HCT116 (cell line): ENCODE data around the gene CBLB. TPM values are rescaled to one million over a fixed set of nuclear protein-coding genes. Genes with fewer than 3 reads are reported as not detected.

Experiments used
- ATAC-seq: fragments of 200-7000 bp; cut with Tn5 transposase; 2 replicates; pipeline ENCODE4 v1.9.1; 2020; ENCODE audit warnings: mild to moderate bottlenecking, moderate library complexity
- BruUV-seq: library from RNA; stranded (reverse); fragments of 400-500 nt; replicated peaks from 2 replicates; lab custom pipeline; 2021; lab: Mats Ljungman, UMichigan
- CTCF ChIA-PET: fragments of 300-600 bp; sonication (Branson Sonifier 250); formaldehyde crosslinking; loops from one replicate; lab custom pipeline; 2021; ENCODE audit warnings: antibody characterized with exemption; lab: Charles Lee
- POLR2A ChIA-PET: fragments of 300-600, 350-600 bp; sonication (Branson Sonifier 250); formaldehyde crosslinking; loops from one replicate; lab custom pipeline; 2021; ENCODE audit warnings: antibody characterized with exemption; lab: Charles Lee
- RAD21 ChIA-PET, 2 experiments: fragments of 300-600 bp; sonication (Branson Sonifier 250); formaldehyde crosslinking; loops; one replicate each; lab custom pipeline; 2023; ENCODE audit warnings: low total read pairs in 2 of 2; ENCODE audit not compliant: uncharacterized antibody in 2 of 2, unreplicated experiment in 2 of 2, low non-redundant PET in 1 of 2; lab: Charles Lee
- DNase-seq: peaks from one replicate; pipeline ENCODE4 v3.0.0-alpha.2; 2010; ENCODE audit warnings: low read depth, low spot score
- H2AFZ ChIP-seq: fragments of 200-600 bp; shearing (Covaris generic), sonication (generic); 2 replicates; pipeline ENCODE4 v1.6.1; 2017; ENCODE audit warnings: low read depth, mixed run types, mixed read lengths, antibody characterized with exemption, low read length; ENCODE audit not compliant: poor library complexity, severe bottlenecking
- H3K27ac ChIP-seq: 2 replicates; pipeline ENCODE4 v1.5.1; 2012; ENCODE audit warnings: low read depth, low read length
- H3K27me3 ChIP-seq: fragments of 200-600 bp; sonication (generic); 2 replicates; pipeline ENCODE4 v1.6.1; 2016; ENCODE audit warnings: mixed run types, low read length, mixed read lengths; ENCODE audit not compliant: insufficient read depth
- H3K36me3 ChIP-seq, 2 experiments: fragments of 200-500 bp in 1 of 2; fragments of 200-600 bp in 1 of 2; sonication (Bioruptor generic) in 1 of 2; sonication (generic) in 1 of 2; 2 replicates each; pipeline versions ENCODE4 v1.5.1 to v1.6.1; 2014 to 2016; ENCODE audit warnings: low read length in 2 of 2, inconsistent platforms in 1 of 2, mixed read lengths in 1 of 2, mixed run types in 1 of 2; ENCODE audit not compliant: insufficient read depth in 2 of 2, control insufficient read depth in 1 of 2
- H3K4me1 ChIP-seq, 2 experiments: fragments of 200-600 bp in 1 of 2; sonication (generic) in 1 of 2; 2 replicates each; pipeline versions ENCODE4 v1.5.1 to v1.6.1; 2012 to 2017; ENCODE audit warnings: low read length in 2 of 2, inconsistent platforms in 1 of 2, mild to moderate bottlenecking in 1 of 2, mixed read lengths in 1 of 2, mixed run types in 1 of 2, moderate library complexity in 1 of 2; ENCODE audit not compliant: insufficient read depth in 2 of 2, control insufficient read depth in 1 of 2
- H3K4me2 ChIP-seq: fragments of 200-600 bp; sonication (generic); 2 replicates; pipeline ENCODE4 v1.6.1; 2017; ENCODE audit warnings: mixed run types, low read length, mixed read lengths
- H3K4me3 ChIP-seq, 2 experiments: fragments of 200-600 bp in 1 of 2; sonication (generic) in 1 of 2; replicated peaks in 1 of 2; 2 replicates each; pipeline ENCODE4 v1.5.1; 2011 to 2016; ENCODE audit warnings: low read length in 2 of 2, control low read depth in 1 of 2, low read depth in 1 of 2, mild to moderate bottlenecking in 1 of 2, mixed read lengths in 1 of 2, mixed run types in 1 of 2
- H3K79me2 ChIP-seq: fragments of 200-600 bp; sonication (generic); 2 replicates; pipeline ENCODE4 v1.6.1; 2017; ENCODE audit warnings: mild to moderate bottlenecking, mixed run types, low read length, moderate library complexity, mixed read lengths; ENCODE audit not compliant: insufficient read depth
- H3K9ac ChIP-seq: fragments of 200-600 bp; sonication (generic); 2 replicates; pipeline ENCODE4 v1.6.1; 2016; ENCODE audit warnings: low read length, mixed read lengths
- H3K9me2 ChIP-seq: fragments of 200-600 bp; sonication (generic), shearing (Covaris generic); 2 replicates; pipeline ENCODE4 v1.6.1; 2017; ENCODE audit warnings: mixed run types, mild to moderate bottlenecking, moderate library complexity; ENCODE audit not compliant: insufficient read depth
- H3K9me3 ChIP-seq, 2 experiments: fragments of 200-500 bp in 1 of 2; fragments of 200-600 bp in 1 of 2; sonication (Bioruptor generic) in 1 of 2; sonication (generic) in 1 of 2; 2 replicates each; pipeline ENCODE4 v1.6.1; 2014 to 2017; ENCODE audit warnings: low read length in 2 of 2, mixed read lengths in 2 of 2, inconsistent platforms in 1 of 2, low read depth in 1 of 2, mild to moderate bottlenecking in 1 of 2, mixed run types in 1 of 2, moderate library complexity in 1 of 2; ENCODE audit not compliant: control insufficient read depth in 1 of 2, insufficient read depth in 1 of 2
- H4K20me1 ChIP-seq: fragments of 200-600 bp; sonication (generic), shearing (Covaris generic); 2 replicates; pipeline ENCODE4 v1.6.1; 2017; ENCODE audit warnings: mixed run types, mild to moderate bottlenecking, moderate library complexity; ENCODE audit not compliant: insufficient read depth
- EGR1 ChIP-seq: IDR thresholded peaks from 2 replicates; pipeline ENCODE4 v1.6.1; 2012; ENCODE audit warnings: low read depth
- ELF1 ChIP-seq: IDR thresholded peaks from 2 replicates; pipeline ENCODE4 v1.6.1; 2012; ENCODE audit warnings: low read depth, borderline replicate concordance
- JUND ChIP-seq: IDR thresholded peaks from 2 replicates; pipeline ENCODE4 v1.6.1; 2012
- POLR2A ChIP-seq: IDR thresholded peaks from 2 replicates; pipeline ENCODE4 v1.7.0; 2011; ENCODE audit warnings: borderline replicate concordance; ENCODE audit not compliant: insufficient read depth, insufficient read length; ENCODE audit errors: extremely low read depth
- POLR2AphosphoS5 ChIP-seq: IDR thresholded peaks from 2 replicates; pipeline ENCODE4 v1.6.1; 2011; ENCODE audit warnings: mild to moderate bottlenecking, low read depth, low read length, moderate library complexity
- SIN3A ChIP-seq: IDR thresholded peaks from 2 replicates; pipeline ENCODE4 v1.6.1; 2012; ENCODE audit warnings: low read depth
- SP1 ChIP-seq: IDR thresholded peaks from 2 replicates; pipeline ENCODE4 v1.6.1; 2012; ENCODE audit warnings: low read depth
- ZFX ChIP-seq: fragments of 450-650 bp; IDR thresholded peaks from 2 replicates; pipeline ENCODE4 v1.6.1; 2017
- ZNF274 ChIP-seq: fragments of 200-500 bp; sonication (Bioruptor generic); IDR thresholded peaks from 2 replicates; pipeline ENCODE4 v1.6.1; 2014; ENCODE audit warnings: mild to moderate bottlenecking, low read depth, low read length, inconsistent platforms
- intact Hi-C: fragments of 100-400 bp; cut with micrococcal nuclease; formaldehyde crosslinking; loops from 2 replicates; pipeline ENCODE4 v1.10.0; 2022
- total RNA-seq: library from RNA; stranded (reverse); gene quantifications from one replicate; pipeline ENCODE4 v1.2.1, GENCODE V29; 2021; ENCODE audit not compliant: unreplicated experiment
- TF ChIP-seq, protein P1 (sequence below), 3 experiments: fragments of 200-600 bp in 1 of 3; sonication (generic) in 1 of 3; IDR thresholded peaks in 2 of 3; conservative IDR thresholded peaks in 1 of 3; 2 replicates each; pipeline ENCODE4 v1.5.1; 2012 to 2017; ENCODE audit warnings: low read depth in 2 of 3, low read length in 2 of 3, antibody characterized with exemption in 1 of 3, borderline replicate concordance in 1 of 3, control low read depth in 1 of 3, mild to moderate bottlenecking in 1 of 3, mixed read lengths in 1 of 3, mixed run types in 1 of 3, moderate library complexity in 1 of 3; ENCODE audit not compliant: insufficient read depth in 1 of 3

Gene CBLB
- total RNA-seq, 1 experiment from 2014 or later, result 10.4 TPM

DNA sequence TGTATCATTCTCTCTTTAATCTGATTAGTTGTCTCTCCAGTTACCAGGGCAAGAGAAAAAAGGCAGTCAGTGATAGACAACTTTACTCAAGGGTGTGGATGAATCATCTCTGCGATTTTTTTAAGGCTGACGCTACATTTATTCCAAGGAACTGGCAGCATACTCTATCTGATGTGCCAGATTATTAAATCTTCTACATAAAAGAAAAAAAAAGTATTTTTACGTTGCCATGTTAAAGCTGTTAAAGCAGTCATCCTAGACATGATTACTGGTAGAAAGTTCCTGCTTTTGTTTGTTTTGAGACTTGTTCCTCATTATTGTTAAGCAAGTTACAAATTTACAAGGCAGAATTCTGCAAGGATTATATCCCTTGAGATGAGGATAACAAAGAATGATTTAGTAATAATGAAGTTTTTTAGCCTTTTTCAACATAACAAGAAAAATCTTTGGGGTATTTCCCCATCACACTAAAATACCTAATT, 121.7 kb downstream of the CBLB start:
- intact Hi-C loops, result no loop called here
- H3K4me3 ChIP-seq, result no peak overlapping the region

More for the DNA sequence above, 121.7 kb downstream of the CBLB start:
- Histone ChIP-seq H3K9me3 (no peaks in the 10 kb centered on the region), H2AFZ (no peak overlapping the region), H3K9ac (no peak overlapping the region), H4K20me1 (no peaks in the 10 kb centered on the region), H3K4me2 (no peak overlapping the region), H3K27ac (no peak overlapping the region), H3K4me1 (no peaks in the 10 kb centered on the region), H3K27me3 (no peaks in the 10 kb centered on the region), H3K9me2 (no peaks in the 10 kb centered on the region), H3K79me2 (no peaks in the 10 kb centered on the region), H3K36me3 (no peaks in the 10 kb centered on the region)
- RAD21 ChIA-PET, result no interaction called here
- no peak for DNase-seq
- no peak for ATAC-seq
- BruUV-seq, result no TSS peak
- CTCF ChIA-PET, result no interaction called here
- POLR2A ChIA-PET, result no interaction called here
- TF ChIP-seq, protein P1, sequence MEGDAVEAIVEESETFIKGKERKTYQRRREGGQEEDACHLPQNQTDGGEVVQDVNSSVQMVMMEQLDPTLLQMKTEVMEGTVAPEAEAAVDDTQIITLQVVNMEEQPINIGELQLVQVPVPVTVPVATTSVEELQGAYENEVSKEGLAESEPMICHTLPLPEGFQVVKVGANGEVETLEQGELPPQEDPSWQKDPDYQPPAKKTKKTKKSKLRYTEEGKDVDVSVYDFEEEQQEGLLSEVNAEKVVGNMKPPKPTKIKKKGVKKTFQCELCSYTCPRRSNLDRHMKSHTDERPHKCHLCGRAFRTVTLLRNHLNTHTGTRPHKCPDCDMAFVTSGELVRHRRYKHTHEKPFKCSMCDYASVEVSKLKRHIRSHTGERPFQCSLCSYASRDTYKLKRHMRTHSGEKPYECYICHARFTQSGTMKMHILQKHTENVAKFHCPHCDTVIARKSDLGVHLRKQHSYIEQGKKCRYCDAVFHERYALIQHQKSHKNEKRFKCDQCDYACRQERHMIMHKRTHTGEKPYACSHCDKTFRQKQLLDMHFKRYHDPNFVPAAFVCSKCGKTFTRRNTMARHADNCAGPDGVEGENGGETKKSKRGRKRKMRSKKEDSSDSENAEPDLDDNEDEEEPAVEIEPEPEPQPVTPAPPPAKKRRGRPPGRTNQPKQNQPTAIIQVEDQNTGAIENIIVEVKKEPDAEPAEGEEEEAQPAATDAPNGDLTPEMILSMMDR (IDR thresholded peaks at IDR 0.05 in 2 of 3, conservative IDR thresholded peaks at IDR 0.05 in 1 of 3; ENCODE audit: borderline replicate concordance in 1 of 3, insufficient read depth in 1 of 3, low read depth in 2 of 3, low read length in 2 of 3), result no peak
- TF ChIP-seq POLR2A (no peak), SP1 (no peak), ZNF274 (no peak), EGR1 (no peak), SIN3A (no peak), ZFX (no peak), ELF1 (no peak), POLR2AphosphoS5 (no peak), JUND (no peak)
